Thyroid gland (tissue), 4 donors: Measurements from ENCODE around the gene ADAMTS2. TPM values are rescaled to one million over a fixed set of nuclear protein-coding genes. Genes with fewer than 3 reads are reported as not detected.

ENCODE experiments used
- DNase-seq, 2 donors: peaks; one replicate each; pipeline ENCODE4 v3.0.0-alpha.2; 2019
- H3K27ac ChIP-seq, 3 donors: fragments of 200-600 bp; sonication (generic); 1 replicate in 2 of 3; 2 replicates in 1 of 3; pipeline ENCODE4 v1.5.1; 2016 to 2019; ENCODE audit warnings: mild to moderate bottlenecking in 1 of 3, moderate library complexity in 1 of 3
- H3K27me3 ChIP-seq: fragments of 200-600 bp; sonication (generic); one replicate; pipeline ENCODE4 v1.5.1; 2019
- H3K36me3 ChIP-seq, 2 donors: fragments of 200-600 bp; sonication (generic); one replicate each; pipeline ENCODE4 v1.5.1; 2016 to 2019
- H3K4me1 ChIP-seq, 2 donors: fragments of 200-600 bp; sonication (generic); one replicate each; pipeline ENCODE4 v1.5.1; 2017 to 2019
- H3K4me3 ChIP-seq, 3 donors: fragments of 200-600 bp; sonication (generic); replicated peaks in 1 of 3; 1 replicate in 2 of 3; 2 replicates in 1 of 3; pipeline ENCODE4 v1.5.1; 2016; ENCODE audit warnings: mild to moderate bottlenecking in 1 of 3
- H3K9me3 ChIP-seq: fragments of 200-600 bp; sonication (generic); one replicate; pipeline ENCODE4 v1.5.1; 2017
- CTCF ChIP-seq, 6 experiments: fragments of 200-600 bp in 3 of 6; fragments of 450-650 bp in 3 of 6; sonication (generic) in 3 of 6; IDR thresholded peaks; one replicate each; pipeline ENCODE4 v1.5.1; 2016 to 2019; ENCODE audit warnings: antibody characterized with exemption in 6 of 6, mild to moderate bottlenecking in 2 of 6, inconsistent platforms in 1 of 6, moderate library complexity in 1 of 6
- POLR2A ChIP-seq, 2 donors: fragments of 450-650 bp; IDR thresholded peaks; one replicate each; pipeline ENCODE4 v1.6.1; 2017; ENCODE audit warnings: antibody characterized with exemption in 2 of 2, mild to moderate bottlenecking in 2 of 2, moderate library complexity in 1 of 2
- WGBS, 2 donors: methylation state at CpG; one replicate each; pipeline ENCODE4 v1.1.5; 2017; 5-methylcytosine and 5-hydroxymethylcytosine counted together
- intact Hi-C: fragments of 100-400 bp; cut with DNase I; formaldehyde crosslinking; loops from one replicate; pipeline ENCODE4 v1.15.1; 2023
- total RNA-seq, 4 donors: library from RNA; depleted of rRNA; stranded (reverse); fragments of >200 nt; gene quantifications; one replicate each; pipeline ENCODE4 v1.2.3, GENCODE V29; 2016

Gene ADAMTS2
- total RNA-seq, 4 donors from 2014 or later, result 3.5 to 16.2 (median 7.3) TPM

GRCh38 chr5:179215576-179215975 lies 129.7 kb downstream of the ADAMTS2 start:
- TF ChIP-seq CTCF (IDR thresholded peaks at IDR 0.05) (no peak), POLR2A (IDR thresholded peaks at IDR 0.05) (no peak)
- Histone ChIP-seq H3K27me3 (no peaks in the 10 kb centered on the region), H3K36me3 (no peaks in the 10 kb centered on the region), H3K9me3 (no peaks in the 10 kb centered on the region), H3K4me3 (no peak overlapping the region), H3K27ac (no peak overlapping the region), H3K4me1 (no peaks in the 10 kb centered on the region)
- no peak for DNase-seq
- intact Hi-C loops, result no loop called here
- 81 to 83% methylated on average over 2 of the region's 2 CpGs for WGBS, 2 donors

GRCh38 chr5:179214678-179215077 lies 130.6 kb downstream of the ADAMTS2 start:
- H3K4me3 ChIP-seq, result no peak overlapping the region
- H3K27me3 ChIP-seq, result no peaks in the 10 kb centered on the region
- DNase-seq, result no peak
- no peaks in the 10 kb centered on the region for H3K36me3 ChIP-seq
- no peaks in the 10 kb centered on the region for H3K4me1 ChIP-seq
- H3K27ac ChIP-seq, result no peak overlapping the region
- intact Hi-C loops, result no loop called here
- no peaks in the 10 kb centered on the region for H3K9me3 ChIP-seq
- TF ChIP-seq POLR2A (IDR thresholded peaks at IDR 0.05) (no peak), CTCF (IDR thresholded peaks at IDR 0.05) (no peak)
- WGBS, 2 donors, result 84 to 87% methylated on average over 7 of the region's 7 CpGs

- Histone ChIP-seq H3K27ac (no peak overlapping the region), H3K27me3 (no peaks in the 10 kb centered on the region), H3K4me1 (no peaks in the 10 kb centered on the region), H3K4me3 (no peak overlapping the region), H3K9me3 (no peaks in the 10 kb centered on the region), H3K36me3 (no peaks in the 10 kb centered on the region)
- TF ChIP-seq CTCF (IDR thresholded peaks at IDR 0.05) (no peak), POLR2A (IDR thresholded peaks at IDR 0.05) (no peak)
- DNase-seq, result no peak
- WGBS, 2 donors, result 48 to 91% methylated on average over 8 to 10 of the region's 10 CpGs
- intact Hi-C loops, result no loop called here
Measured at GRCh38 chr5:179212870-179213269, 132.4 kb downstream of the ADAMTS2 start.

- intact Hi-C loops, result no loop called here
- Histone ChIP-seq H3K36me3 (no peaks in the 10 kb centered on the region), H3K4me1 (no peaks in the 10 kb centered on the region), H3K9me3 (no peaks in the 10 kb centered on the region), H3K27me3 (no peaks in the 10 kb centered on the region), H3K4me3 (no peak overlapping the region), H3K27ac (no peak overlapping the region)
- no peak for TF ChIP-seq POLR2A (IDR thresholded peaks at IDR 0.05)
- no peak for TF ChIP-seq CTCF (IDR thresholded peaks at IDR 0.05)
- whole genome bisulfite sequencing, 2 donors, result 87 to 89% methylated on average over 11 to 12 of the region's 12 CpGs
- no peak for DNase-seq
Measured at GRCh38 chr5:179211631-179212030, 133.6 kb downstream of the ADAMTS2 start.

GRCh38 chr5:179211068-179211467 lies 134.2 kb downstream of the ADAMTS2 start:
- no peak overlapping the region for H3K27ac ChIP-seq
- intact Hi-C loops, result no loop called here
- no peak overlapping the region for H3K4me3 ChIP-seq
- no peak for TF ChIP-seq POLR2A (IDR thresholded peaks at IDR 0.05)
- no peak for TF ChIP-seq CTCF (IDR thresholded peaks at IDR 0.05)
- 100% methylated on average over 1 of the region's 3 CpGs; no CpG with 5 or more reads in 1 of the 2 donors for WGBS, 2 donors
- no peaks in the 10 kb centered on the region for H3K4me1 ChIP-seq
- no peak for DNase-seq
- H3K9me3 ChIP-seq, result no peaks in the 10 kb centered on the region
- H3K36me3 ChIP-seq, result no peaks in the 10 kb centered on the region
- no peaks in the 10 kb centered on the region for H3K27me3 ChIP-seq
